ENCODE measurements around the gene PLXDC2.

DNA sequence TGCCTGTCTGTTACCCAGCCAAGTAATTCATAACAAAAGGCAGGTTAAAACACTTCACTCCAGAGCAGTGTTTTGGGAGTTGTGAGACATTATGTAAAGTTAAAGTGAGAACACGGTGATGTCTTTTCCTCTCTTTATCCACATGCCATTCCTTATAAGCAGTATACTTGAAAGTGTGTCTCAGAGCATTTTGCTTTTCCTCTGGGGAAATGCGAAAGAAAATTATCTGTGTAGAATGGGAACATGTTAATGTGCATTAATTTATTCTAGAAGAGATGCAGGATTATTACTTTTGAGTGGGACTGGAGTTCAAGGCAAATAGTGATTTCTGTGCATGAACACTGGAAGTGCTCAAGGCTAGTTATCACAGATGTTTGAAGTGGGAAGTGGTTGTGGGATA lies 170.4 kb downstream of the PLXDC2 start:
- TF ChIP-seq, protein P1, sequence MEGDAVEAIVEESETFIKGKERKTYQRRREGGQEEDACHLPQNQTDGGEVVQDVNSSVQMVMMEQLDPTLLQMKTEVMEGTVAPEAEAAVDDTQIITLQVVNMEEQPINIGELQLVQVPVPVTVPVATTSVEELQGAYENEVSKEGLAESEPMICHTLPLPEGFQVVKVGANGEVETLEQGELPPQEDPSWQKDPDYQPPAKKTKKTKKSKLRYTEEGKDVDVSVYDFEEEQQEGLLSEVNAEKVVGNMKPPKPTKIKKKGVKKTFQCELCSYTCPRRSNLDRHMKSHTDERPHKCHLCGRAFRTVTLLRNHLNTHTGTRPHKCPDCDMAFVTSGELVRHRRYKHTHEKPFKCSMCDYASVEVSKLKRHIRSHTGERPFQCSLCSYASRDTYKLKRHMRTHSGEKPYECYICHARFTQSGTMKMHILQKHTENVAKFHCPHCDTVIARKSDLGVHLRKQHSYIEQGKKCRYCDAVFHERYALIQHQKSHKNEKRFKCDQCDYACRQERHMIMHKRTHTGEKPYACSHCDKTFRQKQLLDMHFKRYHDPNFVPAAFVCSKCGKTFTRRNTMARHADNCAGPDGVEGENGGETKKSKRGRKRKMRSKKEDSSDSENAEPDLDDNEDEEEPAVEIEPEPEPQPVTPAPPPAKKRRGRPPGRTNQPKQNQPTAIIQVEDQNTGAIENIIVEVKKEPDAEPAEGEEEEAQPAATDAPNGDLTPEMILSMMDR (IDR thresholded peaks at IDR 0.05) = no peak
- TF ChIP-seq POLR2AphosphoS5 (IDR thresholded peaks at IDR 0.05) (peak in 3 of 4 donors; percentile 42 to 46 (median 44)), EP300 (IDR thresholded peaks at IDR 0.05) (peak in 1 of 4 donors; percentile 19), POLR2A (IDR thresholded peaks at IDR 0.05) (no peak)
